ENCODE results near the gene ZBTB4. TPM values are rescaled to one million over a fixed set of nuclear protein-coding genes. Genes with fewer than 3 reads are reported as not detected.

The ZBTB4 gene
- total and polyA plus RNA-seq, 5 experiments from 2014 or later = 16.8 to 104 (median 28.4) TPM

GRCh38 chr17:7410634-7411426 is 68.6 kb downstream of the ZBTB4 start:
- peak overlapping the region in 2 of 10 donors; percentile 27 to 53 for H3K27ac Mint-ChIP-seq
- H3K4me3 Mint-ChIP-seq = peak overlapping the region in 1 of 10 donors; percentile 4
- POLR2A ChIA-PET = no interaction called here

GRCh38 chr17:7409716-7410115 is 69.7 kb downstream of the ZBTB4 start:
- DNase-seq (no peak), ATAC-seq (no peak)
- Mint-ChIP-seq H3K36me3 (no peaks in the 10 kb centered on the region), H3K27me3 (peaks cover 0 to 4% (median 0%) of the 10 kb centered on the region in 5 donors), H3K9me3 (no peaks in the 10 kb centered on the region), H3K27ac (peak overlapping the region in 4 of 10 donors; percentile 16 to 53 (median 42)), H3K4me1 (peaks cover 12 to 29% (median 22%) of the 10 kb centered on the region in 4 donors), H3K4me3 (peak overlapping the region in 4 of 10 donors; percentile 4 to 52 (median 30))
- POLR2A ChIA-PET = interaction anchor here (2.3 to 3.4 kb wide), 2 partner anchors 26 to 54 kb away, joined by 7 to 23 read pairs; partner anchors contain the start of gene TMEM102

More at GRCh38 chr17:7410634-7411426, 68.6 kb downstream of the ZBTB4 start:
- peaks cover 10 to 20% (median 18%) of the 10 kb centered on the region in 4 donors for H3K4me1 Mint-ChIP-seq
- peaks cover 0 to 4% (median 0%) of the 10 kb centered on the region in 5 donors for H3K27me3 Mint-ChIP-seq
- DNase-seq (no peak), ATAC-seq (no peak)
- H3K36me3 Mint-ChIP-seq = no peaks in the 10 kb centered on the region
- H3K9me3 Mint-ChIP-seq = no peaks in the 10 kb centered on the region

Other genes with a start within 250 kb of the ZBTB4 start
Only the 30 nearest of the 40 such genes appear.
- gene SLC2A4, start 197.9 kb downstream of the ZBTB4 start, total RNA-seq = not detected
- not detected for gene SLC2A4, start 197.9 kb downstream of the ZBTB4 start, polyA plus RNA-seq
- gene YBX2, start 185.0 kb downstream of the ZBTB4 start, total RNA-seq = 1 to 10 TPM in 1 of 2 experiments, under 1 TPM in 1; 0.66 to 1.2 TPM
- gene YBX2, start 185.0 kb downstream of the ZBTB4 start, polyA plus RNA-seq = not detected
- gene EIF5A, start 172.0 kb downstream of the ZBTB4 start, total RNA-seq = 100 to 1,000 TPM; 308 to 327 TPM
- gene EIF5A, start 172.0 kb downstream of the ZBTB4 start, polyA plus RNA-seq = 100 to 1,000 TPM; 209 to 690 (median 643) TPM
- 100 to 1,000 TPM; 146 to 147 TPM for gene GPS2, start 164.3 kb downstream of the ZBTB4 start, total RNA-seq
- gene GPS2, start 164.3 kb downstream of the ZBTB4 start, polyA plus RNA-seq = 100 to 1,000 TPM in 1 of 3 donors, 10 to 100 TPM in 2; 75.7 to 107 (median 98.6) TPM
- gene NEURL4, start 150.3 kb downstream of the ZBTB4 start, total RNA-seq = 10 to 100 TPM; 74.7 to 82.7 TPM
- 1 to 10 TPM in 2 of 3 donors, under 1 TPM in 1; 0.90 to 2.7 (median 1.1) TPM for gene NEURL4, start 150.3 kb downstream of the ZBTB4 start, polyA plus RNA-seq
- gene ACAP1, start 143.1 kb downstream of the ZBTB4 start, total RNA-seq = 100 to 1,000 TPM; 450 to 466 TPM
- 100 to 1,000 TPM; 246 to 295 (median 283) TPM for gene ACAP1, start 143.1 kb downstream of the ZBTB4 start, polyA plus RNA-seq
- gene KCTD11, start 127.5 kb downstream of the ZBTB4 start, total RNA-seq = 1 to 10 TPM; 4.6 to 5.0 TPM
- gene KCTD11, start 127.5 kb downstream of the ZBTB4 start, polyA plus RNA-seq = 1 to 10 TPM; 1.2 to 1.6 (median 1.3) TPM
- not detected for gene TMEM95, start 124.5 kb downstream of the ZBTB4 start, total RNA-seq
- gene TMEM95, start 124.5 kb downstream of the ZBTB4 start, polyA plus RNA-seq = not detected
- 10 to 100 TPM; 20.8 to 23.1 TPM for gene TNK1, start 98.5 kb downstream of the ZBTB4 start, total RNA-seq
- gene TNK1, start 98.5 kb downstream of the ZBTB4 start, polyA plus RNA-seq = 1 to 10 TPM; 5.8 to 8.5 (median 7.6) TPM
- 10 to 100 TPM; 75.8 to 79.4 TPM for gene PLSCR3, start 85.1 kb downstream of the ZBTB4 start, total RNA-seq
- gene PLSCR3, start 85.1 kb downstream of the ZBTB4 start, polyA plus RNA-seq = 100 to 1,000 TPM in 2 of 3 donors, 10 to 100 TPM in 1; 90.5 to 152 (median 125) TPM
- 10 to 100 TPM; 45.4 to 50.9 TPM for gene TMEM256, start 75.5 kb downstream of the ZBTB4 start, total RNA-seq
- 10 to 100 TPM; 62.6 to 96.5 (median 81.4) TPM for gene TMEM256, start 75.5 kb downstream of the ZBTB4 start, polyA plus RNA-seq
- gene NLGN2, start 71.8 kb downstream of the ZBTB4 start, total RNA-seq = 10 to 100 TPM; 12.3 to 14.7 TPM
- gene NLGN2, start 71.8 kb downstream of the ZBTB4 start, polyA plus RNA-seq = under 1 TPM; 0.03 to 0.23 (median 0.08) TPM
- not detected for gene SPEM1, start 59.3 kb downstream of the ZBTB4 start, total RNA-seq
- gene SPEM1, start 59.3 kb downstream of the ZBTB4 start, polyA plus RNA-seq = not detected
- not detected for gene SPEM2, start 54.0 kb downstream of the ZBTB4 start, total RNA-seq
- not detected for gene SPEM2, start 54.0 kb downstream of the ZBTB4 start, polyA plus RNA-seq
- not detected for gene SPEM3, start 50.8 kb downstream of the ZBTB4 start, total RNA-seq
- gene SPEM3, start 50.8 kb downstream of the ZBTB4 start, polyA plus RNA-seq = not detected
- 10 to 100 TPM; 12.2 to 12.8 TPM for gene TMEM102, start 44.2 kb downstream of the ZBTB4 start, total RNA-seq
- 10 to 100 TPM in 2 of 3 donors, 1 to 10 TPM in 1; 9.8 to 19.1 (median 12.1) TPM for gene TMEM102, start 44.2 kb downstream of the ZBTB4 start, polyA plus RNA-seq
- 1 to 10 TPM; 2.4 to 3.0 TPM for gene FGF11, start 40.1 kb downstream of the ZBTB4 start, total RNA-seq
- gene FGF11, start 40.1 kb downstream of the ZBTB4 start, polyA plus RNA-seq = under 1 TPM; 0.10 to 0.32 (median 0.22) TPM
- gene CHRNB1, start 34.6 kb downstream of the ZBTB4 start, total RNA-seq = 1 to 10 TPM; 5.4 to 7.3 TPM
- 10 to 100 TPM; 18.1 to 24.5 (median 24.3) TPM for gene CHRNB1, start 34.6 kb downstream of the ZBTB4 start, polyA plus RNA-seq
- gene SLC35G6, start 1.8 kb upstream of the ZBTB4 start, total RNA-seq = not detected
- gene SLC35G6, start 1.8 kb upstream of the ZBTB4 start, polyA plus RNA-seq = not detected
- 100 to 1,000 TPM; 186 to 193 TPM for gene POLR2A, start 4.7 kb upstream of the ZBTB4 start, total RNA-seq
- gene POLR2A, start 4.7 kb upstream of the ZBTB4 start, polyA plus RNA-seq = 10 to 100 TPM; 31.1 to 68.0 (median 47.3) TPM
- gene TNFSF12, start 69.4 kb upstream of the ZBTB4 start, total RNA-seq = 10 to 100 TPM; 25.7 to 26.6 TPM
- 10 to 100 TPM; 19.3 to 28.6 (median 25.8) TPM for gene TNFSF12, start 69.4 kb upstream of the ZBTB4 start, polyA plus RNA-seq
- gene TNFSF13, start 79.1 kb upstream of the ZBTB4 start, total RNA-seq = 1 to 10 TPM; 2.9 to 3.0 TPM
- 1 to 10 TPM; 1.2 to 3.7 (median 2.1) TPM for gene TNFSF13, start 79.1 kb upstream of the ZBTB4 start, polyA plus RNA-seq
- 10 to 100 TPM; 48.0 to 56.8 TPM for gene SENP3, start 82.3 kb upstream of the ZBTB4 start, total RNA-seq
- gene SENP3, start 82.3 kb upstream of the ZBTB4 start, polyA plus RNA-seq = 10 to 100 TPM; 13.8 to 14.1 (median 14.0) TPM
- 1 to 10 TPM; 4.4 to 4.6 TPM for gene CD68, start 100.0 kb upstream of the ZBTB4 start, total RNA-seq
- gene CD68, start 100.0 kb upstream of the ZBTB4 start, polyA plus RNA-seq = under 1 TPM; 0.15 to 0.59 (median 0.31) TPM
- 10 to 100 TPM; 25.6 to 31.8 TPM for gene MPDU1, start 104.2 kb upstream of the ZBTB4 start, total RNA-seq
- 10 to 100 TPM; 33.9 to 48.9 (median 41.3) TPM for gene MPDU1, start 104.2 kb upstream of the ZBTB4 start, polyA plus RNA-seq
- gene SOX15, start 110.5 kb upstream of the ZBTB4 start, total RNA-seq = under 1 TPM; 0.55 to 0.93 TPM
- gene SOX15, start 110.5 kb upstream of the ZBTB4 start, polyA plus RNA-seq = not detected
- 10 to 100 TPM; 36.6 to 39.0 TPM for gene FXR2, start 135.3 kb upstream of the ZBTB4 start, total RNA-seq
- 10 to 100 TPM; 11.8 to 17.8 (median 12.4) TPM for gene FXR2, start 135.3 kb upstream of the ZBTB4 start, polyA plus RNA-seq
- gene SAT2, start 148.2 kb upstream of the ZBTB4 start, total RNA-seq = 10 to 100 TPM; 74.8 to 76.6 TPM
- gene SAT2, start 148.2 kb upstream of the ZBTB4 start, polyA plus RNA-seq = 10 to 100 TPM; 38.5 to 40.0 (median 39.4) TPM
- gene SHBG, start 150.5 kb upstream of the ZBTB4 start, total RNA-seq = not detected
- not detected for gene SHBG, start 150.5 kb upstream of the ZBTB4 start, polyA plus RNA-seq
- gene ATP1B2, start 171.3 kb upstream of the ZBTB4 start, total RNA-seq = under 1 TPM; 0.36 to 0.96 TPM
- under 1 TPM in 2 of 3 donors, not detected in 1; 0.17 to 0.57 TPM for gene ATP1B2, start 171.3 kb upstream of the ZBTB4 start, polyA plus RNA-seq